HepG2 (cell line): ENCODE measurements around the gene VWA7. TPM values are rescaled to one million over a fixed set of nuclear protein-coding genes. Genes with fewer than 3 reads are reported as not detected.

Experiments
- ATAC-seq: fragments of 200-7000 bp; cut with Tn5 transposase; 3 replicates; pipeline ENCODE4 v1.9.1; 2020; ENCODE audit warnings: mild to moderate bottlenecking, moderate library complexity
- BruUV-seq: library from RNA; stranded (reverse); fragments of 400-500 nt; replicated peaks from 2 replicates; lab custom pipeline; 2021; lab: Mats Ljungman, UMichigan
- CTCF ChIA-PET: fragments of 300-600 bp; formaldehyde crosslinking; extraction: SDS; loops from one replicate; lab custom pipeline; 2021; ENCODE audit warnings: low total read pairs, inconsistent platforms, low intra/inter-chr PET ratio; lab: Yijun Ruan, JAX
- POLR2A ChIA-PET: fragments of 350-600 bp; sonication (Branson Sonifier 250); formaldehyde crosslinking; loops from one replicate; lab custom pipeline; 2020; ENCODE audit warnings: antibody characterized with exemption, inconsistent platforms; lab: Yijun Ruan, JAX
- DNase-seq: peaks from one replicate; pipeline ENCODE4 v3.0.0-alpha.2; 2015; ENCODE audit warnings: low spot score
- FAIRE-seq: peaks from 3 replicates; lab custom pipeline; 2011; peaks lifted over from hg19 to GRCh38; lab: Jason Lieb, UNC
- H2AFZ ChIP-seq: one replicate; pipeline ENCODE4 v1.6.1; 2011; ENCODE audit warnings: low read length, inconsistent platforms
- H3K27ac ChIP-seq: fragments of 300-600 bp; 3 replicates; pipeline ENCODE4 v1.8.0; 2011; ENCODE audit warnings: mixed run types, mild to moderate bottlenecking, mixed read lengths, low read length, inconsistent platforms; ENCODE audit not compliant: insufficient read depth; ENCODE audit errors: extremely low read length
- H3K27me3 ChIP-seq, 2 experiments: fragments of 200-600 bp in 1 of 2; 2 replicates in 1 of 2; 3 replicates in 1 of 2; pipeline versions ENCODE4 v1.6.0 to v1.8.0; 2011; ENCODE audit warnings: low read length in 2 of 2, mild to moderate bottlenecking in 2 of 2, moderate library complexity in 2 of 2, inconsistent platforms in 1 of 2; ENCODE audit not compliant: insufficient read depth in 2 of 2, control insufficient read depth in 1 of 2
- H3K36me3 ChIP-seq, 2 experiments: fragments of 200-600 bp in 1 of 2; replicated peaks in 1 of 2; 2 replicates in 1 of 2; 3 replicates in 1 of 2; pipeline versions ENCODE4 v1.5.1 to v1.8.0; 2011; ENCODE audit warnings: low read length in 2 of 2, inconsistent platforms in 1 of 2; ENCODE audit not compliant: insufficient read depth in 2 of 2, control insufficient read depth in 1 of 2
- H3K4me1 ChIP-seq: 2 replicates; pipeline ENCODE4 v1.5.1; 2012; ENCODE audit warnings: low read length, inconsistent platforms; ENCODE audit not compliant: insufficient read depth
- H3K4me2 ChIP-seq: 2 replicates; pipeline ENCODE4 v1.6.0; 2011; ENCODE audit warnings: low read depth, low read length, inconsistent platforms
- H3K4me3 ChIP-seq, 3 experiments: fragments of 200-600 bp in 1 of 3; sonication (generic), shearing (Covaris generic) in 1 of 3; replicated peaks in 1 of 3; 2 replicates each; pipeline ENCODE4 v1.5.1; 2011 to 2016; ENCODE audit warnings: low read length in 3 of 3, inconsistent platforms in 2 of 3, low read depth in 2 of 3, mild to moderate bottlenecking in 2 of 3, control low read depth in 1 of 3, mixed read lengths in 1 of 3; ENCODE audit not compliant: insufficient read depth in 1 of 3
- H3K79me2 ChIP-seq: one replicate; pipeline ENCODE4 v1.6.1; 2011; ENCODE audit warnings: low read length, inconsistent platforms; ENCODE audit not compliant: insufficient read depth
- H3K9ac ChIP-seq: 2 replicates; pipeline ENCODE4 v1.6.0; 2011; ENCODE audit warnings: mild to moderate bottlenecking, low read depth, low read length, inconsistent platforms; ENCODE audit not compliant: insufficient read depth
- H3K9me3 ChIP-seq: 2 replicates; pipeline ENCODE4 v1.5.1; 2012; ENCODE audit warnings: mild to moderate bottlenecking, low read length
- H4K20me1 ChIP-seq: 2 replicates; pipeline ENCODE4 v1.6.0; 2011; ENCODE audit warnings: inconsistent platforms, mild to moderate bottlenecking, low read length, moderate library complexity; ENCODE audit not compliant: insufficient read depth
- HNRNPUL1 ChIP-seq: fragments of 200-400 bp; formaldehyde crosslinking; IDR thresholded peaks from 2 replicates; pipeline ENCODE4 v1.6.1; 2017; ENCODE audit warnings: low read depth, mild to moderate bottlenecking, low read length, moderate library complexity
- KLF12 ChIP-seq: sonication (generic); formaldehyde crosslinking; IDR thresholded peaks from 2 replicates; pipeline ENCODE4 v1.4.0; 2020; ENCODE audit warnings: missing genetic modification reagents, borderline replicate concordance
- POLR2A ChIP-seq, 2 experiments: IDR thresholded peaks; 2 replicates each; pipeline ENCODE4 v1.6.1; 2011; ENCODE audit warnings: low read depth in 2 of 2, low read length in 2 of 2, mild to moderate bottlenecking in 1 of 2, moderate library complexity in 1 of 2; ENCODE audit not compliant: insufficient read depth in 1 of 2
- POLR2AphosphoS5 ChIP-seq: IDR thresholded peaks from 2 replicates; pipeline ENCODE4 v1.6.1; 2012; ENCODE audit warnings: low read depth, low read length
- SMARCE1 ChIP-seq: fragments of 450-650 bp; IDR thresholded peaks from 2 replicates; pipeline ENCODE4 v1.6.1; 2017; ENCODE audit warnings: borderline replicate concordance
- YY1 ChIP-seq: IDR thresholded peaks from 2 replicates; pipeline ENCODE4 v1.6.1; 2011; ENCODE audit warnings: low read length, low read depth, moderate library complexity, mild to moderate bottlenecking; ENCODE audit not compliant: insufficient read depth, insufficient replicate concordance
- ZBTB21 ChIP-seq: sonication (generic); formaldehyde crosslinking; IDR thresholded peaks from 2 replicates; pipeline ENCODE4 v1.4.0; 2020; ENCODE audit warnings: missing genetic modification reagents
- ZNF136 ChIP-seq: sonication (generic); formaldehyde crosslinking; IDR thresholded peaks from 2 replicates; pipeline ENCODE4 v1.8.1; 2022; ENCODE audit warnings: low read depth, mild to moderate bottlenecking, moderate library complexity, missing genetic modification reagents
- ZNF274 ChIP-seq: sonication (generic); formaldehyde crosslinking; IDR thresholded peaks from 2 replicates; pipeline ENCODE4 v1.5.1; 2020; ENCODE audit warnings: mild to moderate bottlenecking, missing genetic modification reagents
- WGBS: methylation state at CpG from one replicate; pipeline ENCODE4 v1.1.6; 2017; ENCODE audit warnings: low lambda C conversion rate; 5-methylcytosine and 5-hydroxymethylcytosine counted together
- in situ Hi-C: cut with HindIII; loops from 2 replicates; pipeline ENCODE4 v1.10.0; 2017; ENCODE audit warnings: low pct_unique_long_range_greater_than_20kb; ENCODE audit not compliant: extremely low pct_ligation_motif_present
- intact Hi-C: fragments of 100-400 bp; cut with micrococcal nuclease; formaldehyde crosslinking; loops from one replicate; pipeline ENCODE4 v1.10.0; 2022; ENCODE audit not compliant: unreplicated experiment
- polyA plus RNA-seq, 8 experiments: library from polyadenylated mRNA; depleted of rRNA in 3 of 8; stranded (reverse) in 7 of 8; unstranded in 1 of 8; fragments of >200 nt; fragmentation: Illumina TruSeq in 4 of 8; extraction: Trizol in 4 of 8; gene quantifications; 2 replicates each; pipeline versions ENCODE4 v1.2.1 to v1.2.3, GENCODE V29; 2011 to 2016; ENCODE audit warnings: low read depth in 4 of 8, missing spikeins in 1 of 8, mixed read lengths in 1 of 8; ENCODE audit not compliant: insufficient read depth in 1 of 8
- total RNA-seq, 5 experiments: library from RNA; depleted of rRNA; stranded (reverse); fragments of >200 nt; fragmentation: Illumina TruSeq; extraction: Trizol; gene quantifications; 2 replicates each; pipeline ENCODE4 v1.2.3, GENCODE V29; 2016; ENCODE audit warnings: low read depth in 1 of 5
- TF ChIP-seq, protein P1 (sequence below): IDR thresholded peaks from 2 replicates; pipeline ENCODE4 v1.6.1; 2016; ENCODE audit warnings: low read depth, missing genetic modification reagents, missing compliant biosample characterization
- TF ChIP-seq, protein P2 (sequence below): sonication (generic); formaldehyde crosslinking; IDR thresholded peaks from 2 replicates; pipeline ENCODE4 v1.4.0; 2020; ENCODE audit warnings: missing genetic modification reagents

VWA7 gene
- total and polyA plus RNA-seq, 2 of the 13 experiments (the other 11 are each of a cell fraction or from before 2014, with no cell fraction given), result 0.86 to 3.3 TPM

GRCh38 chr6:31725502-31726350 lies 51.4 kb downstream of the VWA7 start:
- ChIA-PET CTCF (interaction anchor here (0.8 kb wide), 1 partner anchor 65 kb away, joined by 3 read pairs; no protein-coding TSS in a partner anchor), POLR2A (interaction anchor here (0.9 to 2.7 kb wide), 3 partner anchors 11 to 102 kb away, joined by 3 to 11 read pairs (median 3); partner anchors contain the start of genes HSPA1B and LY6G6D)
- peaks cover 0 to 15% of the 10 kb centered on the region in 2 experiments; a peak in 4 of 5 replicates for H3K27me3 ChIP-seq
- WGBS, result 85% methylated on average over 12 of the region's 12 CpGs
- H3K4me1 ChIP-seq, result peaks cover 20% of the 10 kb centered on the region; the same call in 1 of the 2 replicates
- H3K27ac ChIP-seq, result no peak overlapping the region
- peaks cover 5 to 7% of the 10 kb centered on the region in 2 experiments; a peak in 4 of 5 replicates for H3K36me3 ChIP-seq
- H4K20me1 ChIP-seq, result peaks cover 6% of the 10 kb centered on the region; the same call in 1 of the 2 replicates
- BruUV-seq, result no TSS peak
- intact Hi-C loops, result no loop called here
- H3K9me3 ChIP-seq, result no peaks in the 10 kb centered on the region
- no peak overlapping the region for H3K9ac ChIP-seq
- no peak overlapping the region for H2AFZ ChIP-seq
- no peaks in the 10 kb centered on the region for H3K79me2 ChIP-seq
- DNase-seq, result no peak
- no peak for FAIRE-seq
- in situ Hi-C loops, result no loop called here
- no peak overlapping the region for H3K4me2 ChIP-seq
- TF ChIP-seq ZNF136 (no peak), KLF12 (CRISPR knock-in tag) (no peak), YY1 (no peak), ZBTB21 (CRISPR knock-in tag) (no peak), SMARCE1 (no peak), POLR2AphosphoS5 (0 out of 2 replicates have a peak, but pooled peaks have one; percentile 25), HNRNPUL1 (no peak), POLR2A (IDR thresholded peaks at IDR 0.05; ENCODE audit: insufficient read depth in 1 of 2, low read depth in 2 of 2, low read length in 2 of 2) (0 out of 4 replicates have a peak, but pooled peaks of 1 of the 2 experiments have one; percentile 12), ZNF274 (CRISPR knock-in tag) (no peak)
- TF ChIP-seq, protein P1, sequence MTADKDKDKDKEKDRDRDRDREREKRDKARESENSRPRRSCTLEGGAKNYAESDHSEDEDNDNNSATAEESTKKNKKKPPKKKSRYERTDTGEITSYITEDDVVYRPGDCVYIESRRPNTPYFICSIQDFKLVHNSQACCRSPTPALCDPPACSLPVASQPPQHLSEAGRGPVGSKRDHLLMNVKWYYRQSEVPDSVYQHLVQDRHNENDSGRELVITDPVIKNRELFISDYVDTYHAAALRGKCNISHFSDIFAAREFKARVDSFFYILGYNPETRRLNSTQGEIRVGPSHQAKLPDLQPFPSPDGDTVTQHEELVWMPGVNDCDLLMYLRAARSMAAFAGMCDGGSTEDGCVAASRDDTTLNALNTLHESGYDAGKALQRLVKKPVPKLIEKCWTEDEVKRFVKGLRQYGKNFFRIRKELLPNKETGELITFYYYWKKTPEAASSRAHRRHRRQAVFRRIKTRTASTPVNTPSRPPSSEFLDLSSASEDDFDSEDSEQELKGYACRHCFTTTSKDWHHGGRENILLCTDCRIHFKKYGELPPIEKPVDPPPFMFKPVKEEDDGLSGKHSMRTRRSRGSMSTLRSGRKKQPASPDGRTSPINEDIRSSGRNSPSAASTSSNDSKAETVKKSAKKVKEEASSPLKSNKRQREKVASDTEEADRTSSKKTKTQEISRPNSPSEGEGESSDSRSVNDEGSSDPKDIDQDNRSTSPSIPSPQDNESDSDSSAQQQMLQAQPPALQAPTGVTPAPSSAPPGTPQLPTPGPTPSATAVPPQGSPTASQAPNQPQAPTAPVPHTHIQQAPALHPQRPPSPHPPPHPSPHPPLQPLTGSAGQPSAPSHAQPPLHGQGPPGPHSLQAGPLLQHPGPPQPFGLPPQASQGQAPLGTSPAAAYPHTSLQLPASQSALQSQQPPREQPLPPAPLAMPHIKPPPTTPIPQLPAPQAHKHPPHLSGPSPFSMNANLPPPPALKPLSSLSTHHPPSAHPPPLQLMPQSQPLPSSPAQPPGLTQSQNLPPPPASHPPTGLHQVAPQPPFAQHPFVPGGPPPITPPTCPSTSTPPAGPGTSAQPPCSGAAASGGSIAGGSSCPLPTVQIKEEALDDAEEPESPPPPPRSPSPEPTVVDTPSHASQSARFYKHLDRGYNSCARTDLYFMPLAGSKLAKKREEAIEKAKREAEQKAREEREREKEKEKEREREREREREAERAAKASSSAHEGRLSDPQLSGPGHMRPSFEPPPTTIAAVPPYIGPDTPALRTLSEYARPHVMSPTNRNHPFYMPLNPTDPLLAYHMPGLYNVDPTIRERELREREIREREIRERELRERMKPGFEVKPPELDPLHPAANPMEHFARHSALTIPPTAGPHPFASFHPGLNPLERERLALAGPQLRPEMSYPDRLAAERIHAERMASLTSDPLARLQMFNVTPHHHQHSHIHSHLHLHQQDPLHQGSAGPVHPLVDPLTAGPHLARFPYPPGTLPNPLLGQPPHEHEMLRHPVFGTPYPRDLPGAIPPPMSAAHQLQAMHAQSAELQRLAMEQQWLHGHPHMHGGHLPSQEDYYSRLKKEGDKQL (CRISPR knock-in tag), result no peak
- TF ChIP-seq, protein P2, sequence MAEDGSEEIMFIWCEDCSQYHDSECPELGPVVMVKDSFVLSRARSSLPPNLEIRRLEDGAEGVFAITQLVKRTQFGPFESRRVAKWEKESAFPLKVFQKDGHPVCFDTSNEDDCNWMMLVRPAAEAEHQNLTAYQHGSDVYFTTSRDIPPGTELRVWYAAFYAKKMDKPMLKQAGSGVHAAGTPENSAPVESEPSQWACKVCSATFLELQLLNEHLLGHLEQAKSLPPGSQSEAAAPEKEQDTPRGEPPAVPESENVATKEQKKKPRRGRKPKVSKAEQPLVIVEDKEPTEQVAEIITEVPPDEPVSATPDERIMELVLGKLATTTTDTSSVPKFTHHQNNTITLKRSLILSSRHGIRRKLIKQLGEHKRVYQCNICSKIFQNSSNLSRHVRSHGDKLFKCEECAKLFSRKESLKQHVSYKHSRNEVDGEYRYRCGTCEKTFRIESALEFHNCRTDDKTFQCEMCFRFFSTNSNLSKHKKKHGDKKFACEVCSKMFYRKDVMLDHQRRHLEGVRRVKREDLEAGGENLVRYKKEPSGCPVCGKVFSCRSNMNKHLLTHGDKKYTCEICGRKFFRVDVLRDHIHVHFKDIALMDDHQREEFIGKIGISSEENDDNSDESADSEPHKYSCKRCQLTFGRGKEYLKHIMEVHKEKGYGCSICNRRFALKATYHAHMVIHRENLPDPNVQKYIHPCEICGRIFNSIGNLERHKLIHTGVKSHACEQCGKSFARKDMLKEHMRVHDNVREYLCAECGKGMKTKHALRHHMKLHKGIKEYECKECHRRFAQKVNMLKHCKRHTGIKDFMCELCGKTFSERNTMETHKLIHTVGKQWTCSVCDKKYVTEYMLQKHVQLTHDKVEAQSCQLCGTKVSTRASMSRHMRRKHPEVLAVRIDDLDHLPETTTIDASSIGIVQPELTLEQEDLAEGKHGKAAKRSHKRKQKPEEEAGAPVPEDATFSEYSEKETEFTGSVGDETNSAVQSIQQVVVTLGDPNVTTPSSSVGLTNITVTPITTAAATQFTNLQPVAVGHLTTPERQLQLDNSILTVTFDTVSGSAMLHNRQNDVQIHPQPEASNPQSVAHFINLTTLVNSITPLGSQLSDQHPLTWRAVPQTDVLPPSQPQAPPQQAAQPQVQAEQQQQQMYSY, result no peak
- H3K4me3 ChIP-seq, result no peak overlapping the region
- ATAC-seq, result no peak
